HS-27A (cell line): ENCODE results near the gene TFR2.
A peak's percentile ranks its signal among the peaks of the same experiment; 100 is the strongest.

ENCODE experiments used
- DNase-seq: peaks from one replicate; pipeline ENCODE4 v3.0.0-alpha.2; 2012; ENCODE audit warnings: low read depth, missing footprints

The TFR2 gene

DNA sequence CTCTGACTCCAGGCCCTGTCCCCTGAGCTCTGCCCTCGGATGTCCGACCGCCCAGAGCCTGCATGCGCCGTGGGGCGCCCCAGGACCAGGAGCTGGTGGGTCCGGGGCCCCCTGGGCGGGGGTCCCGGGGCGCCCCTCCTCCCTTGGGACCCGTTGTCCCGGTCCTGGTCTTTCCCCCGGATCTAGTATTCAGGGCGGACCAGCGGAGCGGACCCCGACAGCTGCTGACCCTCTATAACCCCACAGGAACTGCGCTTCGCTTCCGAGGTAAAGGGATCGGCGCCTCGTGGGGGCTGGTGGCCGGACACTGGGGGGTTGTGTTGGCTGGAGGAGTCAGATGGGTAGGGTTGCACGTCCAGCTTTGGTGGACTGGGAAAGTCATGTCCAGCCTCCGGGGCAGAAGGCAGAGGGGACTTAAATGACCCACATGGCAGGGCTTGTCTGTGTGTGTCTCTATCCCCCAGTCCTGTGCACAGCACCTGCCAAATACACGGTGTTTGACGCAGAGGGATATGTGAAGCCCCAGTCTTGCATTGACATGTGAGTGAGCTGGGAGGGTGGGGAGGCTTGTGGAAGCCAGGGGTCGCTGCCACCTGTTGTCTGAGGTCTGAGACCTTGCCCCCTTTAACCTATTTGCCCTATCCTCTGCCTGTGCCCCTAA, 28.5 kb downstream of the TFR2 start:
- DNase-seq, result no peak

GRCh38 chr7:100611983-100612729, 29.2 kb downstream of the TFR2 start, which contains the start of gene MOSPD3:
Gene MOSPD3, plus strand, starts transcription at chr7:100612540. Its CDS starts 252 bp downstream, at chr7:100612792.
- DNase-seq, result peak; percentile 91

DNA sequence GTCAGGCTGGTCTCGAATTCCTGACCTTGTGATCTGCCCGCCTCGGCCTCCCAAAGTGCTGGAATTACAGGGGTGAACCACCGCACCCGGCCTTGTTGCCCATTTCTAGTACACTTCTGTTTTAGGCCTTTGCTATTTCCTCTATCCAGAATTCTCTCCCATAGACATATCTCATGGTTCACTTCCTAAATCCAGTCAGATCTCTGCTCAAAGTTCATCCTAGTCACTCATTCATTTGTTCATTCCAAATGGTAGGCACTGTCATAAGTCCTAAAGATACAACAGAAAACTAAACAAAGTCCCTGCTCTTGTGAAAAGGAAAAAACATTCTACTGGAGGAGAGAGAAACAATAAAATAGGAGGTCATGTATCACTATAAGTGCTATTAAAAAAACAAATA, 31.4 kb downstream of the TFR2 start:
- no peak for DNase-seq

- DNase-seq, result no peak
Observed at GRCh38 chr7:100607111-100607510, 34.2 kb downstream of the TFR2 start.

GRCh38 chr7:100606313-100606712, 35.0 kb downstream of the TFR2 start:
- DNase-seq, result no peak

DNA sequence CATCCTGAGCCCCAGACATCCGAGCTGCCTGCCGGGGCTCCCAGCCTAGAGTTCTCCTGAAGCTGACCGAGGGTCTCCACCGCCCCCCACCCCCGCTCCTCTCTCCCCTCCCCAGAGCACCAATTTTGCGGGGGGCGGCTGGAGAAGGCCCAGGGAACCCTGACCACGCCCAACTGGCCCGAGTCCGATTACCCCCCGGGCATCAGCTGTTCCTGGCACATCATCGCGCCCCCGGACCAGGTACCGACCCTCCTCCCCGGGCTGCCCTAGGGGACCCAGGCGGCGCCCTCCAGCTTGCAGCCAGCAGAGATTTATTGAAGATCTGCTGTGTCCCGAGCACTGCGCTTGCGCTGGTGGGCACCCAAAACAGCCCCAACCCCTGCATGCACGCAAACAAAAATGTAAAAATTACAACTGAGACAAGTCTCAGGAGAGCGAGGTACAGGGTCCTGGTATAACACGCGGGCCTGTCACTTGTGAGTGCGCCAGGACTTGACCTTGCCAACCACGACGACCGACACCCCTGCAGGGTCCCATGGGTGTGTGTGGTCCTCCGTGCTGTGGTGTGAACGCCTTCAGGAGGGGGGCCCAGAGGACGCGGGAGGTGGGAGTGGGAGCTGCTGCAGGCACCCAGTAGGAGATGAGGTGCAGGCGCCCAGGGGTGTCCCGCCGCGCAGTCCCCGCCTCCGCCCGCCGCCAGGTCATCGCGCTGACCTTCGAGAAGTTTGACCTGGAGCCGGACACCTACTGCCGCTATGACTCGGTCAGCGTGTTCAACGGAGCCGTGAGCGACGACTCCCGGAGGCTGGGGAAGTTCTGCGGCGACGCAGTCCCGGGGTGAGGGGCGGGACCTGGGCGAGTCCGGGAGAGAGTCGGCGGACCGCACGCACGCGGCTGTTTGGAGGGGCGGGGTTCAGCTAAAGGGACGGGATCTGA, 36.1 kb downstream of the TFR2 start:
- no peak for DNase-seq

DNA sequence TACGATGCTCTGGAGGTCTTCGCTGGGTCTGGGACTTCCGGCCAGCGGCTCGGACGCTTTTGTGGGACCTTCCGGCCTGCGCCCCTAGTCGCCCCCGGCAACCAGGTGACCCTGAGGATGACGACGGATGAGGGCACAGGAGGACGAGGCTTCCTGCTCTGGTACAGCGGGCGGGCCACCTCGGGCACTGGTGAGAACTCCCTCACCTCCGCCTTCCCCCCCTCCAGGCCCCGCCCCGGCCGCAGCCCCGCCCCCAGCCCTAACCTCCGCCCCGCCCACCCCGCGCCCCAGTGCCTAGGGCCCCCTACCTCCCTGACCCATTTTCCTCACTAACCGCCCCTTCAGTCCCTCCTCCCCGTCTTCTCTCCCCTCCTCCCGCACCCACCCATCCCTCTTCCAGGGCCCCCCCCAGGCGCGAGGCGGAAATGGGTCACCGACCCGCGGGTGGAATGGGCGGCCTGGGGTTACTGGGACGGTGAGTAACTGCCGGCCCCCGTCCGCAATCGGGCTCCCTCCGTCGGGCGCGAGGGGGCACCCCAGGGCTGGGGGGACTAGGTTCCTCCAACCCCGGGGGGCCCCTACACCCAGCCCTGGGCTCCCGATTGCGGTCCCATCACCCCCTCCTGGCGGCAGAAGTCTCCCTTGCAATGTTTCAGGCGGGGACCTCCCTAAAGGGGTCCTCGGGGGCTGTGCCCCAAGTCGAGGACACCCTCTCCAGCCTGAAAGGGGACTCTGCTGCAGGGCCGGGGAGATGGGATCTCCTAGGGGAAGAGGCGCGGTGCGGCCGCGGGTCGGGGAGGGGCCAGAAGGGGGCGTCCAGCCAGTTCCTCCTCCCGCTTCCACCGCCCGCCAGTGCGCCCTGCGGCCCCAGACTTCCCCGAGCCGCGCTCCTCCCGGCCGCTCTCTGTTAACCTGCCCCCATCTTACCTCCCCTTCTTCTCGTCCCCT, 37.0 kb downstream of the TFR2 start:
- DNase-seq, result no peak

DNA sequence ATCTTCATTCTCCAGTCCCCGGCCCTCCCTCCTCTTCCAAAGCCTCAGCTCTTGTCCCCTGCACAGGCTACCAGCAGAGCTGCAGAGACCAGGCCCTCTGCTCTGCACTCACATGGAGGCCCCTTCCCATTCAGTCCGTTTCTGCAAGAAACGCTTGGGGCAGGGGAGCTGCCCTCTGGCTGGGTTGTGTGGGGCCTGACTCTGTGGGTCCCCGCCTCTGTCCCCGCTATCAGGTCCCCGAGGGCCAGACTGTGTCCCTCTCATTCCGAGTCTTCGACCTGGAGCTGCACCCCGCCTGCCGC, 37.7 kb downstream of the TFR2 start:
- DNase-seq, result no peak

DNA sequence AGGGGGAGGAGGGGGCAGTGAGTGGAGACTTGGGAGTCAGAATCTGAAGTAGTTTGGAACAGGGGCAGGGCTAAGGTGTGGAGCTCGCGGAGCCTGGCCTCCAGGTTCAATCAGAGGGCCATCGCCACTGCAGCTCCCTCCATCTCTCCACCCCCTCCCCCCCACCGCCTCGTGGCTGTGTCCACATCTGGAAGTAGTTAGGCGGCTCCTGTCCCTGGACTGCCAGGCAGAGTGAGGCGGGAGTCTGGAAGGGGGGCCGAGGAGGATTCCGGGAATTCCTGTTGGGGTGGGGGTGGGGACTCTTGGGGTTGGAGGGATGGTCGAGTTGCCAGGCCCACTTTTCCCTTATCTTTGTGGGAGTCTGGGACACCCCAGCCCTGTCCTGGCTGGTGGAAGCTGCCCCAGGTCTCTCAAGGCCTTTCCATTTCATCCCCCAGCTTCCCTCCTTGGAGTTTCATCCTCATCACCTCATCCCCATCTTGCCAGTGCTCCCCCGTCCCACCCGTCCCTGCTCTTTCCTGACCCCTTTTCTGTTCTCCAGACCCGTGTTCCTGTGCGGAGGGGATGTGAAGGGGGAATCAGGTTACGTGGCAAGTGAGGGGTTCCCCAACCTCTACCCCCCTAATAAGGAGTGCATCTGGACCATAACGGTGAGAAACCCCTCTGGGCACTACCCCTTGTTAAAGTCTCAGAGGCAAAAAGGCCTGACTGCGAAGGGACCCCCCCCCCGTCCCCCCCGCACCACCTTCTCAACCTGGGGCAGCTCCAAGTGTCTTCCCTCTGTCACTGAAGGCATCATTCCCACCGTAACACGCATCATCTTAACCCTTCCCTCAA, 38.2 kb downstream of the TFR2 start:
- DNase-seq, result no peak

DNA sequence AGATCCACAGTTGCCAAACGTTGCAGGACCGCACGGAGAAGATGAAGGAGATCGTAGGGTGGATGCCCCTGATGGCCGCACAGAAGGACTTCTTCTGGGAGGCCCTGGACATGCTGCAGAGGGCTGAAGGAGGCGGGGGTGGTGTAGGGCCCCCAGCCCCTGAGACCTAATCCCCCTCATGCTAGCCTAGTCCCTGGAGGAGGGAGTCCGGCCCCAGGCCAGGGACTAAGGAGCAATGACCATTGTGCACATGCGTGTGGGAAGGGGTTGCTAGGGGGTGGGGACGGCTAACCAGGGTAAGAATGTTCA, 40.7 kb downstream of the TFR2 start:
- DNase-seq, result no peak

DNA sequence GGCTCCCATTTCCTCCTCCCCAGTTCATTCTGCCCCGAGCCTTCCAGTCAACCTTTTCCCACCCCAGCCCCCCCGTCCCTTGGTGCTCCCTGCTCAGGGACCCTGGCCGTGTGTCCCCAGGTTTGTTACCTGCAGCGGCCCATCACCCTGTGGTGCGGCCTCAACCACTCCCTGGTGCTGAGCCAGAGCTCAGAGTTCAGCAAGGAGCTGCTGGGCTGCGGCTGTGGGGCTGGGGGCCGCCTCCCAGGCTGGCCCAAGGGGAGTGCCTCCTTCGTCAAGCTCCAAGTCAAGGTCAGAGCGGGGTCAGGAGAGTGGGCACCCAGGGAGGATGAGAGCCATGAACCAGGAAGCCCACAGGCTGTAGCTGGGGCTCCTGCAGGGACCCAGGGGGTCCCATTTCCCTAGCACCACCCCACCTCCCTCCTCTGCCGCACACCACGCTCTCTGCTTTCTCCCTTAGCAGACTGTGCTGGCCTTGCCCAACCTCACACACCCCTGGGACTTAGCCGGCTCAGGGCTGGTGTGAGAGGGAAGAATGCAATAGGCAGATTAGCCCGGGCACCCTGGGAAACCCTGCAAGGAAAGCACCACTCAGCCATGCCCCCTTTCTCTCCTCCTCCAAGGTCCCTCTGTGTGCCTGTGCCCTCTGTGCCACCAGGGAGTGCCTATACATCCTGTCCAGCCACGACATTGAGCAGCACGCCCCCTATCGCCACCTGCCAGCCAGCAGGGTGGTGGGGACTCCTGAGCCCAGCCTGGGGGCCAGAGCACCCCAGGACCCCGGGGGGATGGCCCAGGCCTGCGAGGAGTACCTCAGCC, 41.2 kb downstream of the TFR2 start:
- no peak for DNase-seq

DNA sequence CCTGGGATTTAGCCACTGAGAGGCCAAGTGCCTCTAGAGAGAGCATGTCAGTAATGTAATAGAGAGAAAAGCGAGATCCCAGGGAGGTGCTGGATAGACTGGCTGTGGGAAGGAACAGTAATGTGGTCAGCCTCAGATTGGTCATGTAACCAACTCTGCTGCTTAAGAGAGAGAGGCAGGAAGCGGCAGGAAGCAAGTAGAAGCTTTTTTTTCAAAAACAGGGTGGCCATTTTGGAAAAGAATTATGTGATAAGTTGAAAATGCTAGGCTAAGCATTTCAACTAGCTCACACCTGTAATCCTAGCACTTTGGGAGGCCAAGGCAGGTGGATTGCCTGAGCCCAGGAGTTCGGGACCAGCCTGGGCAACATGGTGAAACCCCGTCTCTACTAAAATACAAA, 42.9 kb downstream of the TFR2 start:
- DNase-seq, result no peak

- DNase-seq, result no peak
Observed at GRCh38 chr7:100595188-100595587, 46.2 kb downstream of the TFR2 start.

DNA sequence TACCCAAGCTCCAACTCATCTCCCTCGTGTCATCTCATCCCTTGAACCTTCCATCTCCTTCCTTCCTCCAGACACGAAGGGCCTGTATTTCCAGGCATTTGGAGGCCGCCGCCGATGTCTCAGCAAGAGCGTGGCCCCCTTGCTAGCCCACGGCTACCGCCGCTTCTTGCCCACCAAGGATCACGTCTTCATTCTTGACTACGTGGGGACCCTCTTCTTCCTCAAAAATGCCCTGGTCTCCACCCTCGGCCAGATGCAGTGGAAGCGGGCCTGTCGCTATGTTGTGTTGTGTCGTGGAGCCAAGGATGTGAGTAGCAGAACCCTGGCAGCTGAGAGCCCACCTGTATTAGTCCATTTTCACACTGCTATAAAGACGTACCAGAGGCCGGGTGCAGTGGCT, 49.8 kb downstream of the TFR2 start:
- DNase-seq, result no peak

- no peak for DNase-seq
Observed at GRCh38 chr7:100590077-100590737, 51.1 kb downstream of the TFR2 start.

- DNase-seq, result no peak
Observed at GRCh38 chr7:100589341-100589947, 51.9 kb downstream of the TFR2 start.

DNA sequence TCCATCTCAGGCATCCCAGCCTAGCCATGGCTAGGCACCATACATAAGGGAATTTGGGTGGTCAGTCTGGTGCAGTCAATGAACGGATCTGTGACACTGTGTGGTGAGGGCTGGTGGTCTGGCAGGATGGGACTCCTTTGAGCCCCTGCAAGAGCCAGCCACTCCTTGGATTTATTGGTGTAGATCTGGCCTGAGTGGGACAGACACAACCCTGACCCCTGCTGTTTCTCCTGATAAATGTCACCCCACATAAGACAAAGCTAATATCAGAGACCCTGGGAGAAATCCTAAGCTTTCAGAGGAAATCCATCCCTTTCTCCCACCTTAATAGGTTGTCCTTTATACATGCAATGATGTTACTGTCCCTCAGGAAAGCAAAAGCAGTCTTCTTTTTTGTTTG, 52.9 kb downstream of the TFR2 start:
- DNase-seq, result no peak

DNA sequence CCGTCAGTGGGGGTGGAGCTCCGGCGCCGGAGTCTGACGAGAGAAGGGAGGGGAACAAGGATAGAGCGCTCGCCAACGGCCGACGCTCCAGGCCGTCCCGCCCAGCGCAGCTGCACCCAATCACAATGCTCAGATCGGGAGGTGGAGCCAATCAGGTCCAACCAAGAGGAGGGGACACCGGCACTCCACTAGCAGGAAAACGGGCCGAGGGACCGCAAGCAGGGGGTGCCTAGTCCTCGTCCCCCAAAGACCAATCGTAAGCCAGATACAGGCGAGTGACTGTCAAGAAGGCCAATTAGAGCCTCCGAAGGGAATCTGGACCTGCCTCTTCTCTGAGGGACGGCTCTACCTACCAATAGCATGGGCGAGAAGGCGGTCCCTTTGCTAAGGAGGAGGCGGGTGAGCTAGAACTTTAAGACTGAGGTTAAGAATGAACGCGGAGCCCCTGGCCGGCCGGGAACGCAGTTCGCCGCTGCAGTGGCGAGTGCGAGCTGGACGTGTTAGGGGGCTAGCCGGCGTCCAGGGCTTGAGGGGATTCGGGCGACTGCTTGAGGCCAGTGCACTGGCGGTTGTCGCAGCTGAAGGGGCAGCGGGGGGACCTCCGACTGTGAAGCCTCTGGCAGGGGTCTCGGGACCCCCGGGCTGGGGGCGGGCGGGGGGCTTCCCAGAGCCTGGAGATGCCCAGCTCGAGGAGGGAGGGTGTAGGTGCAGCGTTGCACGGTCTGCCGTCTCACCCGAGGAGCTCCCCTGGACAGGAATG, 54.9 kb downstream of the TFR2 start, which contains the start of gene FBXO24:
Gene FBXO24 (plus strand): TSS at position 63 of the 760 bp plus-strand sequence. CDS start 298 bp downstream, at position 361.
- DNase-seq, result peak; percentile 94
